ENCODE measurements around the gene PXT1.
"Not testable (repeated sequence)": the region's sequence is repeated elsewhere in the genome, so short reads cannot be mapped to it uniquely, and the experiment has no call there.

PXT1 gene

DNA sequence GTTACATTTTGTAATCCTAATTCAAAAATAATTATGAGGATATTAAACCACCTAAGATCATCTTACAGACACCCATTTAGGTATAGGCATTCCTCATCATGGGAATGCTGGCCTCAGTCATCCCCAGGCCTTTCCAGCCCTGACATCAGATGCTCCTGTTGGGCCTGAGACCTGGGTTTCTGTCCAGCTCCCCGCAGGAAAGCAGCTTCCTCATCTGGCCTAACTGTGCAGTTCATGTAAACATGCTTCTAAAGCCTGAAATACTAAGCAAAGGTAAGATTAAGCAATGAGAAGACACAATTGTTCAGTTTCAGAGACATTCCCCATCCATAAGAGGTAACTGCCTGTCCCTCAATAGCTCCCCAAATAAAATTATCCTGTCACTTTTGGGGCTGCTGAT lies 74.2 kb downstream of the PXT1 start:
- DNase-seq, result no peak

DNA sequence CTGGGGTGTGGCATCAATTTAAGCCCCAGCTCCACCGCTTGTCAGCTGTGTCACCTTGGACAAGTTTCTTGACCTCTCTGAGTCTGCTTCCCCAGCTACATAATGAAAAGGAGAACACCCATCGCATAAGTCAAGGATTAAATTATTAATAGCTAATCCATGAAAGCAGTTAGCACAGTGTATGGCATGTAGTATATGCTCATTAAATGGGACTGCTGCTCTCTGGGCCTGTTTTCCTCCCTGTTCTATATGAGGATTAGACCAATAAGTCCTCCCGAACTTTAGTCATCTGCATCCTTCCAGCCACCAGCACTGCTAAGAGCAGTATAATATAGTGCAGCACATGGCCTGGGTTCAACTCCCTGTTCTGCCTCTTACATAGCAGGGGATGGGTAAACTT lies 74.9 kb downstream of the PXT1 start:
- DNase-seq, result no peak

DNA sequence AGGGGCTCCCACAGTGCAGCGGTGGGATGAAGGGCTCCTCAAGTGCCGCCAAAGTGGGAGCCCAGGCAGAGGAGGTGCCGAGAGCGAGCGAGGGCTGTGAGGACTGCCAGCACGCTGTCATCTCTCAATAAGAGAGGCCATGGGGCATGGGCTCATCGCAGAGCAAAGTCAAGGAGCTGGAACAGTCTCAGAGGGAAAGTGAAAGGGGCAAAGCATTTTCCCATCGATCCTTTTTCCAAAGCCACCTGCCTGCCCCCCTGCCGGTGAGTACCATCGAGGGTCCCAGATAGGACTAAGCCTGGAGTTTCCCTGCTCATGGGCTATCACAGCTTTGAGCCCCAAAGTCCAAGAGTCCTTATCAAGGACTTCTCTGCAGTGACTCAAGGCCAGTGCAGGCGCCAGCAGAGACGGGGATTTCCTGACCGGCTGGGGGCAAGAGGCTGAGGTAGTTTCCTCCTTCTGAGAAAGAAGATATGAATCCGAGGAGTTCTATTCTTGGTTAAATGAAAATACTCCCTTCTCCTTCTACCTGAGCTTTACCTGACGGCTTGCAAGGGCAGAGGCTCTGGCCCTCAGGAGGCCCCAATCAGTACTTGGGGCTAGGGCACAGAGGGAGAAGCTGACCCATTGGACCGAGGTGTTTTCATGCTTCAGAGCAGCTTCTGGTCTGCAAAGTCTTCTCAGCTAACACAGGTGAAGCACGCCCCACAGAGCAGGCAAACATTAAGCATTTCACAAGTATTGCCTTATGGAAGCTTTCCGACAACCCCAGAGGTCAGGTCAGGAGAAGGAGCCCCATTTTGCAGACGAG lies 77.8 kb downstream of the PXT1 start:
- DNase-seq, result no peak

- not testable (repeated sequence) for DNase-seq
Measured at GRCh38 chr6:36364061-36364635, 78.5 kb downstream of the PXT1 start.

DNA sequence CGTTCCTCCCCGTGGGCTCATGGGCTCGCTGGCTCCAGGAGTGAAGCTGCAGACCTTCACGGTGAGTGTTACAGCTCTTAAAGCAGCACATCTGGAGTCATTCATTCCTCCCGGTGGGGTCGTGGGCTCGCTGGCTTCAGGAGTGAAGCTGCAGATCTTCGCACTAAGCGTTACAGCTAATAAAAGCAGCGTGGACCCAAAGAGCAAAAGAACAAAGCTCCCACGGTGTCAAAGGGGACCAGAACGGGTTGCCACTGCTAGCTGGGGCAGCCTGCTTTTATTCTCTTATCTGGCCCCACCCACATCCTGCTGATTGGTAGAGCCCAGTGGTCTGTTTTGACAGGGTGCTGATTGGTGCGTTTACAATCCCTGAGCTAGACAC lies 79.3 kb downstream of the PXT1 start:
- DNase-seq, result not testable (repeated sequence)

DNA sequence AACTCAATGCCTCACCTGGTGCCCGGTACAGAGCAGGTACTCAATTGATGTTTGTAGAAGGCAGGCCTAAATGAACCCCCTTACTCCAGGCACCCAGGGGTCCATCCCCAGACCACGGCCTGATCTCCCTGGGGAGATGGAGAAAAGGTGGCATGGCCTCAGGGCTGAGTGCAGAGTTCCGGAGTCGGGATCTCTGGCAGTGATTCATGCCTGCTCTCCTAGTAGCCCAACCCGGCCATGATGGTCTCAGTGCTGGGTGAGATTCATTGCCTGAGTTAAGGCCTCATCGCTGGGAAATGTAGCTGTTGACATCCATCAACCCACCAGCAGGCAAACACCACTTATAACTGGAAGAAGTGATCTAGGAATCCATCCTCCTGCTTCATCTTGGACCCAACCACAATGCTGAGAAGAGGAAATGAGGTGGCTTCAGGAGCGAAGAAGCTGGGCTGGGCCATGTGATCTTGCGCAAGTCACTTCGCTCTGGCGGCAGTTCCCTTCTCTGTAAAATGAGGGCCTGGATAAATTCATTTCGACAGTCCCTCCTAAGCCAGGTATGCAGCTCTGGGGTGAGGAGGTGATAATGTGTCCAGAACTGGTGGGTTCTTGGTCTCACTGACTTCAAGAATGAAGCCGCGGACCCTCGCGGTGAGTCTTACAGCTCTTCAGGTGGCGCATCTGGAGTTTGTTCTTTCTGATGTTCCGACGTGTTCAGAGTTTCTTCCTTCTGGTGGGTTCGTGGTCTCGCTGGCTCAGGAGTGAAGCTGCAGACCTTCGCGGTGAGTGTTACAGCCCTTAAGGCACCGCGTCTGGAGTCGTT lies 79.9 kb downstream of the PXT1 start:
- no peak for DNase-seq

GRCh38 chr6:36361071-36361470 lies 81.6 kb downstream of the PXT1 start:
- DNase-seq, result no peak

- peak; percentile 51 for DNase-seq
Measured at GRCh38 chr6:36360241-36361054, 82.2 kb downstream of the PXT1 start.

GRCh38 chr6:36358226-36358915 lies 84.3 kb downstream of the PXT1 start:
- DNase-seq, result no peak

DNA sequence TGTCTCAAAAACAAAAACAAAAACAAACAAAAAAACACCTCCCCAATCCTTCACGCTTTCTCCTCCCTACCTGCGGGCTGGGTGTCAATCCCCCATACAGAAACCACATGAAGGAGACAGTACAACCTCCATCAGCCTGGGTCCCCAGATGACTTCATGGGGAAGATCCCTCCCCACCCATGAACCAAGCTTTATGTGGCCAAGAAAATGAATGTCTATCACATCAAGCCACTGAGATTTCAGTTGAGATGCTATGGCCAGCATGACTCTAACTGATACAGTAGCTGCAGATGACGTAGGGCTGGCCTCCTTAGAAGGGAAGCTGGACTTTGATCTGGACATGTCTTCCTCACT lies 84.8 kb downstream of the PXT1 start:
- DNase-seq, result no peak

GRCh38 chr6:36355819-36356218 lies 86.8 kb downstream of the PXT1 start:
- no peak for DNase-seq

- no peak for DNase-seq
Measured at GRCh38 chr6:36353411-36353915, 89.2 kb downstream of the PXT1 start.

DNA sequence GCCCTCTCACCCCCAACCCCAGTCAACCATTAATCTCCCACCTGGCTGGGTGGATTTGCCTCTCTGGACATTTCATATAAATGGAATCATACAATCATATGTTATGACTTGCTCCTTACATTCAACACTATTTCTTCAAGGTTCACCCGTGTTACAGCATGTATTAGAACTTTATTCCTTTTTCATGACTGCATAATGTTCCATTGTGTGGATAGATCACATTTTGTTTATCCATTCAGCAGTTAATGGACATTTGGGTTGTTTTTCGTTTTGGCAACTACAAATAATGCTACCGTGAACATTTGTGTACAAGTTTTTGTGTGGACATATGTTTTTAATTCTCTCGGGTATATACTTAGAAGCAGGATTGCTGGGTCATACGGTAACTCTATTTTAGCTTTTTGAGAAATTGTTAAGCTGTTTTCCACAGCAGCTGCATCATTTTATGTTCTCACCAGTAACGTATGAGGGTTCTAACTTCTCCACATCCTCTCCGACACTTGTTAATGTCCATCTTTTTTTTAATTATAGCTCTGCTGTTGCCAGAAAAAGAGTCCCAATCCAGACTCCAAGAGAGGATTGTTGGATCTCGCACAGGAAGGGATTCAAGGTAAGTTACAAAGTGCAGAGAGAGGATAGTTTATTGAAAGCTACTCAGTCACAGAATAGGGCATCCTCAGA lies 90.0 kb downstream of the PXT1 start:
- DNase-seq, result no peak

DNA sequence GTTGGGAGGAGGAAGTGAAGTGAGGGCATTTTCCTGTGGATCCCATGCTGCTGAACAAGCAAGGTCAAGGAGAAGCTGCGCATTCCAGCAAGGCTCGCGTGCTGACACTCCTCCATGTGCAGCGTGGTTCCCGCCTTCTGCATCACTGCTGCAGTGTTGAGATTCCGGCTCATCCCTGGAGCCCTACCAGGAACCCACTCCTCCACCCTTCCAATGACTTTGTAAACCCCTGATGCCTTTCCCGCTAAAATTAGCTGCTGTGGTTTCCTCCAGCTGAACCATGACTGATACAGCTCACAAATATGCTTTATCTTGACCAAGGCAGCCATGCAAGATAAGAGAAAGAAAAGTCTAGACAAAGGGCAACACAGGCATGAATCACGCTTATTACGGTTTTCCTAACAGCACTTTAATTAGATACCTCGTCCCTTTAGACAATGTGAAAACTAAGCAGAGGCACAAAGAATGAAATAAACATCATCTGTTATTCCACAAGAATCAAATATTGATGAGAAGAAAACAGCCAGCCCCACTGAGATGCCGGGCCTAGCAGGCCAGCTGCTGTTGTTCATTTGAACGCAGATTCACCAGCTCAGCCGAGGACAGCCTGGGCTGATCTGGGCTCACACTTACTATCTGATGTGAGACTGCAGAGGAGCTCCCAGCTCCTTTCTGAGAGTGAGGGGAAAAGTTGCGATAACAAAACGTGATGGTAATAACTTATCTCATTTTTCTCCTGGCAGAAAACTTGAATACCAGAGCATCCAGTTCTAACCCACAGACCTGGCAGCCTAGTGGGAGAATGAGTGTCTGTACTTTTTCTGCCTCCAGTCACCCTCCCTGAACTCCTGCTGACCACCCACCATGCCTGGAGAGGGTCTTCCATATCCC lies 91.7 kb downstream of the PXT1 start:
- DNase-seq, result no peak

GRCh38 chr6:36350082-36350481 lies 92.6 kb downstream of the PXT1 start:
- no peak for DNase-seq

- DNase-seq, result peak; percentile 50
Measured at GRCh38 chr6:36349240-36349639, 93.4 kb downstream of the PXT1 start.

- DNase-seq, result no peak
Measured at GRCh38 chr6:36347621-36348020, 95.0 kb downstream of the PXT1 start.

DNA sequence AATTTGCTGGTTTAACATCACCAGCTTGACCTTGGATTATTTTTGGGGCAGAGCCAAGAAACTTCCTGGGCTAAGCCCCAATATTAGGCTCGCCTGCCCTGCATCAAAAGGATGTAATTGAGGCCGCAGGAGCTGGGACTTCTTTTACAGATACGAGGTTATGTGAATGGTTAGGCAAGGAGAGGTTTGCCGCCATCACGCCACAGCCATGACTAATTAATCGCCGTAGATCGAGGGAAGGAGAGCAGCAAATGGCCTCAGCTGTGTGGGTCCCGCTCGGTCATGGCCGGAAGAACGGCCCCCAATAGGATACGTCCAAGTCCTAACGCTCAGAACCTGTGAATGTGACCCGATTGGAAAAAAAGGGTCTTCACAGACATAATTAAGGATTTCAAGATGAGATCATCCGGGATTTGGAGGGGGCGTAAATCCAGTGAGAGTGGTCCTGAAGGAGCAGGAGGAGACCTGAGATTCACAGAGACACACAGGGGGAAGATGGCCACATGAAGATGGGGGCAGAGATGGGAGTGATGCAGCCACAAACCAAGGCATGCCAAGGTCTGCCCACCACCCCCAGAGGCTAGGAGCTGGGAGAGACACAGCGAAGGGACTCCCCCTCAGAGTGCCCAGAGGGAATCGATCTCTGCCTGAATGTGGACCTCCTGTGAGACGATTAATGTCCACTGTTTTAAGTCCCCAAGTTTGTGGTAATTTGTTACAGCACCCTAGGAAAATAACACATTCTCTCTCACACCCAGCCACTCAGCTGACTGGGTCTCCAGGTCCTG lies 96.0 kb downstream of the PXT1 start:
- no peak for DNase-seq

GRCh38 chr6:36345681-36346466 lies 96.8 kb downstream of the PXT1 start:
- no peak for DNase-seq

Measured in NCI-H2107 (cell line).